Activated CD4-positive, alpha-beta memory T cell treated with anti-CD3 and anti-CD28 coated beads, Interleukin-2, amount 10 ng/mL, durations not matched to agents 7 days and 5 days (primary cell): ENCODE results near the gene CDCA8. TPM values are rescaled to one million over a fixed set of nuclear protein-coding genes. Genes with fewer than 3 reads are reported as not detected.
"Not testable (repeated sequence)": the region's sequence is repeated elsewhere in the genome, so short reads cannot be mapped to it uniquely, and the experiment has no call there.

Experiments
- CTCF ChIA-PET: fragments of 350-600 bp; sonication (Branson Sonifier 250); formaldehyde crosslinking; loops from one replicate; lab custom pipeline; 2021; ENCODE audit warnings: antibody characterized with exemption, inconsistent platforms; lab: Charles Lee
- POLR2A ChIA-PET: fragments of 350-600 bp; sonication (Branson Sonifier 250); formaldehyde crosslinking; loops from one replicate; lab custom pipeline; 2021; ENCODE audit warnings: antibody characterized with exemption; lab: Charles Lee
- DNase-seq: peaks from one replicate; pipeline ENCODE4 v3.0.0-alpha.2; 2020
- H3K27ac Mint-ChIP-seq: one replicate; pipeline ENCODE4 v1.8.0; 2021; ENCODE audit warnings: mild to moderate bottlenecking, mixed read lengths
- H3K27me3 Mint-ChIP-seq: one replicate; pipeline ENCODE4 v1.8.0; 2021; ENCODE audit warnings: mixed read lengths
- H3K36me3 Mint-ChIP-seq: one replicate; pipeline ENCODE4 v1.8.0; 2021; ENCODE audit warnings: low read depth, mixed read lengths
- H3K4me1 Mint-ChIP-seq: one replicate; pipeline ENCODE4 v1.8.0; 2021; ENCODE audit warnings: mixed read lengths
- H3K4me3 Mint-ChIP-seq: one replicate; pipeline ENCODE4 v1.8.0; 2021; ENCODE audit warnings: mild to moderate bottlenecking, mixed read lengths
- H3K9me3 Mint-ChIP-seq: one replicate; pipeline ENCODE4 v1.8.0; 2021; ENCODE audit warnings: mixed read lengths
- total RNA-seq, 2 experiments: library from RNA; stranded (reverse); gene quantifications; one replicate each; pipeline ENCODE4 v1.2.3, GENCODE V29; 2021

Gene CDCA8
- total RNA-seq, 2 experiments from 2014 or later = 73.5 to 73.6 TPM

GRCh38 chr1:37732111-37732780 lies 39.9 kb downstream of the CDCA8 start:
- Mint-ChIP-seq H3K36me3 (no peaks in the 10 kb centered on the region), H3K4me1 (no peaks in the 10 kb centered on the region), H3K9me3 (no peaks in the 10 kb centered on the region), H3K27me3 (peaks cover 39% of the 10 kb centered on the region), H3K4me3 (no peak overlapping the region), H3K27ac (no peak overlapping the region)
- no peak for DNase-seq
- ChIA-PET CTCF (no interaction called here), POLR2A (no interaction called here)

GRCh38 chr1:37734629-37735591 lies 42.6 kb downstream of the CDCA8 start:
- H3K36me3 Mint-ChIP-seq = no peaks in the 10 kb centered on the region
- H3K9me3 Mint-ChIP-seq = no peaks in the 10 kb centered on the region
- POLR2A ChIA-PET = no interaction called here
- H3K4me1 Mint-ChIP-seq = no peaks in the 10 kb centered on the region
- H3K4me3 Mint-ChIP-seq = no peak overlapping the region
- peaks cover 29% of the 10 kb centered on the region for H3K27me3 Mint-ChIP-seq
- no peak overlapping the region for H3K27ac Mint-ChIP-seq
- DNase-seq = no peak
- CTCF ChIA-PET = interaction anchor here (1.3 kb wide), 1 partner anchor 125 kb away, joined by 3 read pairs; the partner anchor contains the start of gene MTF1

- CTCF ChIA-PET, H3K27ac Mint-ChIP-seq, H3K9me3 Mint-ChIP-seq, DNase-seq, H3K4me1 Mint-ChIP-seq, H3K4me3 Mint-ChIP-seq, H3K36me3 Mint-ChIP-seq: not testable (repeated sequence)
- peaks cover 37% of the 10 kb centered on the region for H3K27me3 Mint-ChIP-seq
- POLR2A ChIA-PET = interaction anchor here (0.6 kb wide), 1 partner anchor 13 kb away, joined by 5 read pairs; no protein-coding TSS in a partner anchor
Measured at GRCh38 chr1:37737975-37738374, 45.7 kb downstream of the CDCA8 start.

DNA sequence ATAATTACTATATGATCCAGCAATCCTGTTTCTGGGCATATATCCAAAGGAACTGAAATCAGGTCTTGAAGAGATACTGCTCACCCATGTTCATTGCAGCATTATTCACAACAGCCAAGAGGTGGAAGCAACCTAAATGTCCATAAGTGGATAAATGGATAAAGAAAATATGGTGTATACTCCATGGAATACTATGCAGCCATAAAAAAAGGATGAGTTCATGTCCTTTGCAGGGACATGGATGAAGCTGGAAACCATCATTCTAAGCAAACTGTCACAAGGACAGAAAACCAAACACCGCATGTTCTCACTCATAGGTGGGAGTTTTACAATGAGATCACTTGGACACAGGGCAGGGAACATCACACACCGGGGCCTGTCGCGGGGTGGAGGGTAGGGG lies 46.3 kb downstream of the CDCA8 start:
- H3K4me1 Mint-ChIP-seq, H3K27ac Mint-ChIP-seq, H3K9me3 Mint-ChIP-seq, DNase-seq, H3K36me3 Mint-ChIP-seq, H3K4me3 Mint-ChIP-seq, CTCF ChIA-PET, POLR2A ChIA-PET: not testable (repeated sequence)
- H3K27me3 Mint-ChIP-seq = peaks cover 36% of the 10 kb centered on the region

DNA sequence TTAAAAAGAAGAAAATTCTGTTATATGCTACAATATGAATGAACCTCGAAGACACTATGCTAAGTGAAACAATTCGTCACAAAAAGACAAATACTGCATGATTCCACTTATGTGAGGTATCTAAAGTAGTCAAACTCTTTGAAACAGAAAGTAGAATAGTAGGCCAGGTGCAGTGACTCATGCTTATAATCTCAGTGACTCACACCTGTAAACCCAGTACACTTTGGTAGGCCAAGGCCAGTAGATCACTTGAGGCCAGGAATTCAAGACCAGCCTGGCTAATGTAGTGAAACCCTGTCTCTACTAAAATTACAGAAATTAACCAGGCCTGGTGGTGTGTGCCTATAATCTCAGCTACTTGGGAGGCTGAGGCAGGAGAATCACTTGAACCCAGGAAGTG lies 46.9 kb downstream of the CDCA8 start:
- Mint-ChIP-seq H3K4me1 (no peaks in the 10 kb centered on the region), H3K4me3 (no peak overlapping the region), H3K36me3 (no peaks in the 10 kb centered on the region), H3K9me3 (no peaks in the 10 kb centered on the region), H3K27me3 (peaks cover 33% of the 10 kb centered on the region), H3K27ac (no peak overlapping the region)
- POLR2A ChIA-PET = no interaction called here
- no peak for DNase-seq
- CTCF ChIA-PET = no interaction called here

GRCh38 chr1:37741130-37741529 lies 48.8 kb downstream of the CDCA8 start:
- Mint-ChIP-seq H3K4me3 (no peak overlapping the region), H3K36me3 (no peaks in the 10 kb centered on the region), H3K4me1 (no peaks in the 10 kb centered on the region), H3K27me3 (peaks cover 26% of the 10 kb centered on the region), H3K27ac (no peak overlapping the region), H3K9me3 (no peaks in the 10 kb centered on the region)
- ChIA-PET CTCF (no interaction called here), POLR2A (no interaction called here)
- no peak for DNase-seq

DNA sequence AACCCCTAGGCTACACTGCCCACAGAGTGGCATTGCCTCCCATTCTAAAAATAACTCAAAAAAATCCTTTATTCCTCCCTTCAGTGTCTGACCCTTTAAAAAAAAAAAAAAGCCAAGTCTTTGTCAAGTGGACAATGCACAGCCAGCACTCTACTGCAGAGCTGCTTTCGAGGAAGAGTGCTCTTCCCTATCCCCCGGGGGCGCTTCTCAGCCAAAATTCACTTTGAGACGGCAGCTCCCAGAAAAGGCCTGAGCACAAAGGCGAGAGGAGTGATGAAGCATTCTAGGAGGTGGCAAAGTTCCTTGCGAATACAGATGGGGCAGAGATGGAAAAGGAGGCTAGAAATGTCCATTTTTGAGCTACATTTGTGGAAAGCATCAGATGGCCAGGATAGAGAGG lies 49.3 kb downstream of the CDCA8 start:
- DNase-seq = no peak
- Mint-ChIP-seq H3K9me3 (no peaks in the 10 kb centered on the region), H3K4me1 (no peaks in the 10 kb centered on the region), H3K36me3 (no peaks in the 10 kb centered on the region), H3K4me3 (no peak overlapping the region), H3K27ac (no peak overlapping the region), H3K27me3 (peaks cover 27% of the 10 kb centered on the region)
- POLR2A ChIA-PET = no interaction called here
- CTCF ChIA-PET = interaction anchor here (1.6 kb wide), 1 partner anchor 118 kb away, joined by 5 read pairs; the partner anchor contains the start of gene MTF1

- H3K9me3 Mint-ChIP-seq = no peaks in the 10 kb centered on the region
- H3K4me1 Mint-ChIP-seq = no peaks in the 10 kb centered on the region
- H3K27me3 Mint-ChIP-seq = peaks cover 34% of the 10 kb centered on the region
- no peak overlapping the region for H3K4me3 Mint-ChIP-seq
- no peak overlapping the region for H3K27ac Mint-ChIP-seq
- no peaks in the 10 kb centered on the region for H3K36me3 Mint-ChIP-seq
- DNase-seq = no peak
- POLR2A ChIA-PET = no interaction called here
- CTCF ChIA-PET = no interaction called here
Measured at GRCh38 chr1:37746806-37747205, 54.5 kb downstream of the CDCA8 start.

DNA sequence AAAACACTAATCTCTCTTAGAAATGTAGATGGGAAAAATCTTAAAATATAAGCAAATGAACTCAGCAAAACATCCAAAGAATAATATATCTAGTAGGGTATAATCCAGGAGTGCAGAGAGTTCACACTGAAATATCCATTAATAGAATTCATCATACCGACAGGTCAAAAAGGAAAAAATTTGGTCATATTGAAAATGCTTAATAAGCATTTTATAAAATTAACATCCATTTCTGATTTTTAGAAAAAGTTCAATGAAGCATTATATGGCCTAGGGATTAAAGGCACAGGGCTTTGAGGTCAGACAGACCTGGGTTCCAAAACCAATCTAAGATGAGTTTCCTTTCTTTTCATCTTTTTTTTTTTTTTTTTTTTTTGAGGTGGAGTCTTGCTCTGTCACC lies 56.2 kb downstream of the CDCA8 start:
- no peak overlapping the region for H3K4me3 Mint-ChIP-seq
- no peaks in the 10 kb centered on the region for H3K36me3 Mint-ChIP-seq
- POLR2A ChIA-PET = no interaction called here
- no peak overlapping the region for H3K27ac Mint-ChIP-seq
- peaks cover 41% of the 10 kb centered on the region for H3K27me3 Mint-ChIP-seq
- CTCF ChIA-PET = no interaction called here
- DNase-seq = no peak
- H3K9me3 Mint-ChIP-seq = no peaks in the 10 kb centered on the region
- H3K4me1 Mint-ChIP-seq = peaks cover 7% of the 10 kb centered on the region

GRCh38 chr1:37752213-37752582 lies 59.9 kb downstream of the CDCA8 start:
- no peaks in the 10 kb centered on the region for H3K9me3 Mint-ChIP-seq
- H3K4me3 Mint-ChIP-seq = peak overlapping the region; percentile 50
- POLR2A ChIA-PET = interaction anchor here (0.6 kb wide), 1 partner anchor 302 kb away, joined by 3 read pairs; no protein-coding TSS in a partner anchor
- peaks cover 57% of the 10 kb centered on the region for H3K27me3 Mint-ChIP-seq
- no peak for DNase-seq
- H3K27ac Mint-ChIP-seq = no peak overlapping the region
- H3K36me3 Mint-ChIP-seq = no peaks in the 10 kb centered on the region
- H3K4me1 Mint-ChIP-seq = peaks cover 12% of the 10 kb centered on the region
- CTCF ChIA-PET = no interaction called here

- POLR2A ChIA-PET = no interaction called here
- H3K9me3 Mint-ChIP-seq = no peaks in the 10 kb centered on the region
- H3K27me3 Mint-ChIP-seq = peaks cover 52% of the 10 kb centered on the region
- CTCF ChIA-PET = no interaction called here
- no peak overlapping the region for H3K27ac Mint-ChIP-seq
- H3K4me3 Mint-ChIP-seq = peak overlapping the region; percentile 53
- DNase-seq = peak; percentile 29
- peaks cover 12% of the 10 kb centered on the region for H3K4me1 Mint-ChIP-seq
- no peaks in the 10 kb centered on the region for H3K36me3 Mint-ChIP-seq
Measured at GRCh38 chr1:37752583-37753471, 60.5 kb downstream of the CDCA8 start.

- peaks cover 49% of the 10 kb centered on the region for H3K27me3 Mint-ChIP-seq
- H3K36me3 Mint-ChIP-seq = no peaks in the 10 kb centered on the region
- no peaks in the 10 kb centered on the region for H3K9me3 Mint-ChIP-seq
- DNase-seq = no peak
- CTCF ChIA-PET = no interaction called here
- POLR2A ChIA-PET = no interaction called here
- H3K4me1 Mint-ChIP-seq = peaks cover 12% of the 10 kb centered on the region
- H3K27ac Mint-ChIP-seq = no peak overlapping the region
- H3K4me3 Mint-ChIP-seq = peak overlapping the region; percentile 53
Measured at GRCh38 chr1:37753473-37754321, 61.4 kb downstream of the CDCA8 start.
